ENCODE measurements around the gene ADD2. TPM values are rescaled to one million over a fixed set of nuclear protein-coding genes. Genes with fewer than 3 reads are reported as not detected.
A peak's percentile ranks its signal among the peaks of the same experiment; 100 is the strongest.

The ADD2 gene
- total RNA-seq, 1 experiment from 2014 or later, result 124 TPM

DNA sequence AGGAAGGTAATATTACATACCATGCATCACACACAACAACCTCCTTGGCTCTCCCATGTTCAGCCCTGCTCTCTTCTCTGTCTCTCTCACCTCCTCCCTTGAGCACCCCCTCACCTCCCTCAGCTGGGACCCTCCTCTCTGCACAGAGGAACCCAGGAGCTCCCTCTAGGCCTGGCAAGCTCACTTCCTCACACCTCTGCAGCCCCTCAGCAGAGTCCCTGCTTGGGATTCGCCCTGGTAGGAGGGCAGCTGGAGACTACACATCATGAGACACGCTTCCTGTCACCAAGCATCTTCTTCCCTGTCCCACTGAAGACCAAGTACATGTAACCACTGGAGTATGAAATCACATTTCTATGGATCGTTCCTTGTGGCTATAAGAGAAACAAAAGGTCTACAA lies 51.0 kb downstream of the ADD2 start:
- no CpG with 5 or more reads among the region's 3 CpGs for WGBS (ENCODE audit: extremely low coverage, insufficient read length, low lambda C conversion rate)
- peaks cover 43% of the 10 kb centered on the region; the same call in 1 of the 2 replicates for H3K79me2 ChIP-seq (ENCODE audit: insufficient read depth, low read length)
- H4K20me1 ChIP-seq (ENCODE audit: control insufficient read depth, insufficient read depth, insufficient read length), result no peaks in the 10 kb centered on the region

More for the DNA sequence above, 51.0 kb downstream of the ADD2 start:
- H3K23ac ChIP-seq (ENCODE audit: insufficient read length, low read depth, low read length), result no peak overlapping the region
- Mint-ChIP-seq H3K27me3 (ENCODE audit: low read depth) (no peaks in the 10 kb centered on the region), H3K36me3 (ENCODE audit: insufficient read depth in 1 of 3, low read depth in 3 of 3) (peaks cover 7 to 9% (median 9%) of the 10 kb centered on the region in 3 experiments; a peak in 6 of 7 replicates), H3K9me3 (no peaks in the 10 kb centered on the region; a peak in 1 of 5 replicates), H3K27ac (peak overlapping the region; percentile 50 to 91 (median 54); a peak in 5 of 7 replicates), H3K4me3 (no peak overlapping the region), H3K4me1 (peaks cover 60 to 65% of the 10 kb centered on the region in 2 experiments)
- H2BK120ac ChIP-seq (ENCODE audit: low read depth, low read length, poor library complexity, severe bottlenecking), result no peak overlapping the region
- no peaks in the 10 kb centered on the region for H3K9me3 ChIP-seq (ENCODE audit: control insufficient read depth, low read depth, low read length)
- H3K9ac ChIP-seq (ENCODE audit: extremely low read depth, insufficient read length, low read length), result no peak overlapping the region
- DNase-seq, result peak; percentile 26
- no peak overlapping the region for H2BK5ac ChIP-seq (ENCODE audit: insufficient read length, low read length)
- no peak overlapping the region for H3T11ph ChIP-seq (ENCODE audit: low read length)
- no peak overlapping the region for H2BK12ac ChIP-seq (ENCODE audit: insufficient read length, low read depth, low read length)
- no peaks in the 10 kb centered on the region for H3K23me2 ChIP-seq (ENCODE audit: insufficient read length, low read depth, low read length, poor library complexity, severe bottlenecking)
- no peak overlapping the region for H4K8ac ChIP-seq (replicated peaks; ENCODE audit: insufficient read length, low read depth, low read length)
- H4K5ac ChIP-seq (ENCODE audit: insufficient read length, low read depth, low read length), result no peak overlapping the region
- no peak overlapping the region for H3K18ac ChIP-seq (ENCODE audit: insufficient read length, low read depth, low read length)
- TF ChIP-seq, protein P1, sequence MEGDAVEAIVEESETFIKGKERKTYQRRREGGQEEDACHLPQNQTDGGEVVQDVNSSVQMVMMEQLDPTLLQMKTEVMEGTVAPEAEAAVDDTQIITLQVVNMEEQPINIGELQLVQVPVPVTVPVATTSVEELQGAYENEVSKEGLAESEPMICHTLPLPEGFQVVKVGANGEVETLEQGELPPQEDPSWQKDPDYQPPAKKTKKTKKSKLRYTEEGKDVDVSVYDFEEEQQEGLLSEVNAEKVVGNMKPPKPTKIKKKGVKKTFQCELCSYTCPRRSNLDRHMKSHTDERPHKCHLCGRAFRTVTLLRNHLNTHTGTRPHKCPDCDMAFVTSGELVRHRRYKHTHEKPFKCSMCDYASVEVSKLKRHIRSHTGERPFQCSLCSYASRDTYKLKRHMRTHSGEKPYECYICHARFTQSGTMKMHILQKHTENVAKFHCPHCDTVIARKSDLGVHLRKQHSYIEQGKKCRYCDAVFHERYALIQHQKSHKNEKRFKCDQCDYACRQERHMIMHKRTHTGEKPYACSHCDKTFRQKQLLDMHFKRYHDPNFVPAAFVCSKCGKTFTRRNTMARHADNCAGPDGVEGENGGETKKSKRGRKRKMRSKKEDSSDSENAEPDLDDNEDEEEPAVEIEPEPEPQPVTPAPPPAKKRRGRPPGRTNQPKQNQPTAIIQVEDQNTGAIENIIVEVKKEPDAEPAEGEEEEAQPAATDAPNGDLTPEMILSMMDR (conservative IDR thresholded peaks at IDR 0.05), result no peak
- peaks cover 18% of the 10 kb centered on the region for H3K79me1 ChIP-seq (ENCODE audit: insufficient read depth, low read depth, low read length, poor library complexity, severe bottlenecking)
- H3K4ac ChIP-seq (ENCODE audit: low read depth, low read length), result no peak overlapping the region
- no peak overlapping the region for H3K4me2 ChIP-seq (ENCODE audit: insufficient read depth, insufficient read length, low read length)
- H2AFZ ChIP-seq (ENCODE audit: low read length), result no peak overlapping the region
- H2BK20ac ChIP-seq (ENCODE audit: low read depth, low read length, poor library complexity, severe bottlenecking), result no peak overlapping the region
- H3K14ac ChIP-seq (ENCODE audit: insufficient read depth, low read length), result no peak overlapping the region
- H2BK15ac ChIP-seq (ENCODE audit: low read depth, low read length), result no peak overlapping the region
- H3K4me1 ChIP-seq (ENCODE audit: insufficient read depth, low read length), result peaks cover 23% of the 10 kb centered on the region; the same call in 1 of the 2 replicates
- no peaks in the 10 kb centered on the region for H3K27me3 ChIP-seq (ENCODE audit: insufficient read depth, low read length)
- no peak overlapping the region for H3K27ac ChIP-seq (ENCODE audit: insufficient read length, low read depth, low read length)
- H2AK5ac ChIP-seq (ENCODE audit: insufficient read length, low read length), result no peak overlapping the region
- H4K91ac ChIP-seq (ENCODE audit: insufficient read length, low read depth, low read length), result no peak overlapping the region
- no peak overlapping the region for H3K56ac ChIP-seq (ENCODE audit: insufficient read length, low read depth, low read length)

All from H9 (cell line).